Activated CD4-positive, alpha-beta memory T cell treated with anti-CD3 and anti-CD28 coated beads for 36 hours (primary cell): Measurements from ENCODE around the gene ZNF536. TPM values are rescaled to one million over a fixed set of nuclear protein-coding genes. Genes with fewer than 3 reads are reported as not detected.

Experiments used
- CTCF ChIA-PET: fragments of 350-600 bp; sonication (Branson Sonifier 250); formaldehyde crosslinking; loops from one replicate; lab custom pipeline; 2021; ENCODE audit warnings: antibody characterized with exemption, inconsistent platforms; lab: Charles Lee
- POLR2A ChIA-PET: fragments of 350-600 bp; sonication (Branson Sonifier 250); formaldehyde crosslinking; loops from one replicate; lab custom pipeline; 2021; ENCODE audit warnings: antibody characterized with exemption; lab: Charles Lee
- DNase-seq: peaks from one replicate; pipeline ENCODE4 v3.0.0-alpha.2; 2020
- H3K27ac Mint-ChIP-seq: one replicate; pipeline ENCODE4 v1.8.0; 2021; ENCODE audit warnings: mixed read lengths
- H3K27me3 Mint-ChIP-seq: one replicate; pipeline ENCODE4 v1.8.0; 2021; ENCODE audit warnings: mixed read lengths
- H3K36me3 Mint-ChIP-seq: one replicate; pipeline ENCODE4 v1.8.0; 2021; ENCODE audit warnings: mixed read lengths
- H3K4me1 Mint-ChIP-seq: one replicate; pipeline ENCODE4 v1.8.0; 2021; ENCODE audit warnings: low read depth, mixed read lengths
- H3K4me3 Mint-ChIP-seq: one replicate; pipeline ENCODE4 v1.8.0; 2021; ENCODE audit warnings: mild to moderate bottlenecking, mixed read lengths
- H3K9me3 Mint-ChIP-seq: one replicate; pipeline ENCODE4 v1.8.0; 2021; ENCODE audit warnings: mixed read lengths
- intact Hi-C: fragments of 100-400 bp; cut with micrococcal nuclease; formaldehyde crosslinking; loops from one replicate; pipeline ENCODE4 v1.15.1; 2023
- total RNA-seq, 2 experiments: library from RNA; stranded (reverse); gene quantifications; one replicate each; pipeline ENCODE4 v1.2.3, GENCODE V29; 2021

ZNF536 gene
- total RNA-seq, 2 experiments from 2014 or later = not detected

- intact Hi-C loops = no loop called here
- POLR2A ChIA-PET = no interaction called here
- Mint-ChIP-seq H3K4me1 (no peaks in the 10 kb centered on the region), H3K4me3 (no peak overlapping the region), H3K36me3 (no peaks in the 10 kb centered on the region), H3K9me3 (no peaks in the 10 kb centered on the region), H3K27ac (no peak overlapping the region), H3K27me3 (no peaks in the 10 kb centered on the region)
- no peak for DNase-seq
- CTCF ChIA-PET = no interaction called here
Observed at GRCh38 chr19:30528919-30529318, 156.7 kb downstream of the ZNF536 start.

GRCh38 chr19:30529876-30530275 lies 157.7 kb downstream of the ZNF536 start:
- Mint-ChIP-seq H3K27ac (no peak overlapping the region), H3K9me3 (no peaks in the 10 kb centered on the region), H3K4me3 (no peak overlapping the region), H3K27me3 (no peaks in the 10 kb centered on the region), H3K36me3 (no peaks in the 10 kb centered on the region), H3K4me1 (no peaks in the 10 kb centered on the region)
- no peak for DNase-seq
- intact Hi-C loops = no loop called here
- ChIA-PET POLR2A (no interaction called here), CTCF (no interaction called here)

DNA sequence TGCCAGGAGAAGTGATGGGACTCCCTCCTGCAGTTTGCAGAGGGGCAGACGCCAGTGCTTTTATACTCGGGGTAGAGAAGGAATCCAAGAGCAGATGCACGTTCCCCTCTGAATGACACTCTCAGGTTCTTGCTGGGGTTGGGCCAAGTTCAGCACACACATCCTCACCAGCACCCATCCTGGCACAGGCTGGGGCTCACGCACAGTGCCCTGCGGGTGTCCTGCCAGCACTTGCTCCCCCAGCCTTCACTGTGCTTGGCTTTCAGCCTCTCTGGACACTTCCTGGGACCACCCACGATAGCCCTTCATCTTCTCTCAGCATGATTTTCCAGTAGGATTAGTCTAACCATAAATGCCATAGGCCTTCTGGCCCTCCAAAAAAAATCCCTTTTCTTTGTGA lies 158.6 kb downstream of the ZNF536 start:
- CTCF ChIA-PET = no interaction called here
- no peak for DNase-seq

DNA sequence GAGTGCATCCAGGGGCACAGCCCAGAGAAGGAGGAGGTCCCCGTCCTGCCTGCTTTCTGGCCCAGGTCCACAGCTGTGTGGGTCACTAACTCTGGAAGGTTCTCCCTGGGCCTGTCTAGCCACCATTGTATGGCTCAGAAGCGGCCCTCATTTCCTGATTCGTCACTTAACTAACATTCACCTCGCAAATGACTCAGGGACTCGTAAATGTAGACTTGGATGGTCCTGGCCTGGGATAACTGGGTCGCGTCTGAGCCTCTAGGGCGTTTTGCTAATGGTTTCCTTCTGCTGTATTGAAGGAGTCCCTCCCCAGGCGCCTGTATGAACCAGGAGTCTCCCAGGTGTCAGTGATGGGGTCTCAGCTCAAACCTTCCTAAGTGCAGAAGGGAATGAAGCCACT lies 162.8 kb downstream of the ZNF536 start:
- Mint-ChIP-seq H3K36me3 (no peaks in the 10 kb centered on the region), H3K4me3 (no peak overlapping the region), H3K4me1 (no peaks in the 10 kb centered on the region), H3K27me3 (no peaks in the 10 kb centered on the region), H3K27ac (no peak overlapping the region), H3K9me3 (no peaks in the 10 kb centered on the region)
- CTCF ChIA-PET = no interaction called here
- intact Hi-C loops = no loop called here
- POLR2A ChIA-PET = no interaction called here
- no peak for DNase-seq

More for the DNA sequence above, 158.6 kb downstream of the ZNF536 start:
- H3K36me3 Mint-ChIP-seq = no peaks in the 10 kb centered on the region
- intact Hi-C loops = no loop called here
- no peak overlapping the region for H3K4me3 Mint-ChIP-seq
- H3K27ac Mint-ChIP-seq = no peak overlapping the region
- no peaks in the 10 kb centered on the region for H3K4me1 Mint-ChIP-seq
- POLR2A ChIA-PET = no interaction called here
- no peaks in the 10 kb centered on the region for H3K27me3 Mint-ChIP-seq
- no peaks in the 10 kb centered on the region for H3K9me3 Mint-ChIP-seq

DNA sequence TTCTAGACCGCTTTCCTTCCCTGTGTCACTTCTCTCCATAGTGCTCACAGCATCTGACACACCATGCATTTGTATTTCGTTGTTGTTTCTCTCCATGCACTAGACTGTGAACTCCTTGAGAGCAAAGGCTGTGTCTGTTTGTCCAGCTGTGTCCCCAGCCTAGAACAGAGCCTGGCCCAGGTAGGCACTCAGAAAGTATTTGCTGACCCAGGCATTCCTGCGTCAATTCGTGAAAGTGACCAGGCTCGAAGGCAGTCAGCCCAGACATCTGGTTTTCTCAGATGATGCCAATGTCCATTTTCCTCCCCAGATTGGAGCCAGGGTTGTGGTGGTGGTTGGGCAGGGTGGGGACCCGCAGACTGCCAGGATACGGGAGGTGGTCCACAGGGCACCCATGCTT lies 164.8 kb downstream of the ZNF536 start:
- Mint-ChIP-seq H3K27me3 (no peaks in the 10 kb centered on the region), H3K9me3 (no peaks in the 10 kb centered on the region), H3K4me1 (no peaks in the 10 kb centered on the region), H3K36me3 (no peaks in the 10 kb centered on the region), H3K27ac (no peak overlapping the region), H3K4me3 (no peak overlapping the region)
- POLR2A ChIA-PET = no interaction called here
- no peak for DNase-seq
- intact Hi-C loops = no loop called here
- CTCF ChIA-PET = no interaction called here

DNA sequence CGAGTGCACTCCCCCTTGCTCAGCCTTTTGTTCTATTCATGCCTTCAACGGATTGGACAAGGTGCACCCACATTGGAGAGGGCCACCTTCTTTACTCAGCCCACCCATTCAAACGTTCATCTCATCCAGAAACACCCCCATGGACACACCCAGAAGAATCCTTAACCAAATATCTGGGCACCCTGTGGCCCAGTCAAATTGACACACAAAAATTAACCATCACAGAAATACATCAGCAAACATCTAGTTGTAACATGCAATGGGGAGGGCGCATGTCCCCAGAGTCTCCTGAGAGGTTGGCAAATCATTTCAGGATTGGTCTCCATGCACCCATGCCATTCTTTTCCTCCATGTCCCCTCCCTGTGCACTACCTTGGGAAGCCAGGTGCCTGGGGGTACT lies 167.1 kb downstream of the ZNF536 start:
- CTCF ChIA-PET = no interaction called here
- H3K9me3 Mint-ChIP-seq = no peaks in the 10 kb centered on the region
- H3K27me3 Mint-ChIP-seq = no peaks in the 10 kb centered on the region
- no peaks in the 10 kb centered on the region for H3K4me1 Mint-ChIP-seq
- intact Hi-C loops = no loop called here
- H3K36me3 Mint-ChIP-seq = no peaks in the 10 kb centered on the region
- POLR2A ChIA-PET = no interaction called here
- no peak overlapping the region for H3K4me3 Mint-ChIP-seq
- H3K27ac Mint-ChIP-seq = no peak overlapping the region
- no peak for DNase-seq

GRCh38 chr19:30539981-30540380 lies 167.8 kb downstream of the ZNF536 start:
- no peaks in the 10 kb centered on the region for H3K27me3 Mint-ChIP-seq
- H3K4me1 Mint-ChIP-seq = no peaks in the 10 kb centered on the region
- H3K36me3 Mint-ChIP-seq = no peaks in the 10 kb centered on the region
- intact Hi-C loops = no loop called here
- no peak overlapping the region for H3K27ac Mint-ChIP-seq
- no peak overlapping the region for H3K4me3 Mint-ChIP-seq
- POLR2A ChIA-PET = no interaction called here
- no peak for DNase-seq
- no peaks in the 10 kb centered on the region for H3K9me3 Mint-ChIP-seq
- CTCF ChIA-PET = no interaction called here

DNA sequence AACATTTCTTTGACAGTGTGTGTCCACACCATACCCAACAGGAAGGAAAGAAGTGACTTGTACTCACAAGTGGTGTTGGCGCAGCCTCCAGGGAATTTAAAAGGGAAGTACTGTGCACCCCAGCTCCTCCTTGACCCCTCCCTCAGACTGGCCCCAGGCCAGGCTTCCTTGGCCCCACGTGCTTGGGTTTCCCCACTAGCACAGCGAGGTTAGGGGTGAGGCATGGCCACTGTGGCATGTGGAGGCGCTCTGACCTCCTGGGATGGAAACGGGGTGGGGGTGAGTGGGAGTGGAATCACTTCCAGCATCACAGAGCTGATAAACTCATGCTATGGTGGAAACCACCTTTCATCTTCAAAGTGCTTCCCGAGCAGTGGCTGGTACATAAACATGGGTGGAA lies 168.6 kb downstream of the ZNF536 start:
- intact Hi-C loops = no loop called here
- CTCF ChIA-PET = no interaction called here
- H3K27me3 Mint-ChIP-seq = no peaks in the 10 kb centered on the region
- H3K4me3 Mint-ChIP-seq = no peak overlapping the region
- no peak overlapping the region for H3K27ac Mint-ChIP-seq
- no peaks in the 10 kb centered on the region for H3K4me1 Mint-ChIP-seq
- H3K9me3 Mint-ChIP-seq = no peaks in the 10 kb centered on the region
- POLR2A ChIA-PET = no interaction called here
- no peaks in the 10 kb centered on the region for H3K36me3 Mint-ChIP-seq
- DNase-seq = no peak

DNA sequence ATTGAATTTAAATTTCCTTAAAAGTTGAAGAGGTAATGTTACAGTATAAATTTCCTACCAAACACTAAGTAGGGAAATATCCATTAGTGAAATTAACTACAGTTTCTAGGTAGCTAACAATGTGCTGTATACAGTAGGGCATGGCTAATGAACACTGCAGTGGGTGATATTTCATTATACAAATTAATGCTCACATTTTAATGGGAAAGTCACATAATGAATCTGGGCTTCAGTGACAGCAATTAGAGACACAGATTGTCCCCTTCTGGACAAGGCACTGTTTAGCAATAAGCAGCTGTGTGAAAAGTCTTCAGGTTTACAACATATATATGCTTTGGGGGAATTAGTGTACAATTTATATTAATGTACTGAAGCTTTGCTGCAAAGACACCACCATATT lies 169.4 kb downstream of the ZNF536 start:
- CTCF ChIA-PET = no interaction called here
- H3K36me3 Mint-ChIP-seq = no peaks in the 10 kb centered on the region

DNA sequence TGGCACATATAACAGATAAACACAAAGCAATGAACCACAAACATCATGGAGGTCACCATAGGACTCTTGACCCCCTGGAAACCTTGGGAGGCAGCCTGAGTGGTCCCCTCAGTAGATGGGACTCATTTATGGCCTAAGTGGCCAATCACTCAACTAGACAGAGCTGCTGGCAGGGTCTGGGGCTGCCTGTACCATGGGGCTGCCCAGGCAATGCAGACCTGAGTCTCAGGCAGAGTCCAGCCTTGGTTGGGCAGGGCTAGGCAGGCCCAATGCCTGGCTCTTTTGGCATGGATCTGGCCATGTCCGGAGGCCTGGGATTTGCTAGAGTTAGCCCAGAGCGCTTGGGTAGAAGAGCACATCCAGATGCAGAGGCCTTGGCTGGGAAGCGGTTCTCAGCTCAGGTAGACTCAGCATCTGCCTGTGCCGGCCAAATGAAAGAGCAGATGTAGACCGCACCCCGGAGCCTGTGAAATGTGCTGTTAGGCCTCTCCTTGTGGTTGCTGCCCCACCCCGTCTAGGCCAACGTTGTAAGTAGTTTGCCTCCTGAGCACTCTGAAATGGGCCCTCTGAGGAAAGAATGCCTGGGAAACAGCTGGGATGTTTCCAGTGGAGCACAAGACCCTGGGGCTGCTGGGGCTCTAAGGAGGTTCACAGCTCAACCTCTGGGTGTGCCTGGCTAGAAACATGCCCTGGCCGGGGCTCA lies 171.2 kb downstream of the ZNF536 start:
- no peaks in the 10 kb centered on the region for H3K27me3 Mint-ChIP-seq
- H3K4me1 Mint-ChIP-seq = no peaks in the 10 kb centered on the region
- intact Hi-C loops = no loop called here
- ChIA-PET CTCF (no interaction called here), POLR2A (no interaction called here)
- H3K36me3 Mint-ChIP-seq = no peaks in the 10 kb centered on the region
- no peak for DNase-seq
- no peak overlapping the region for H3K27ac Mint-ChIP-seq
- H3K4me3 Mint-ChIP-seq = no peak overlapping the region
- H3K9me3 Mint-ChIP-seq = no peaks in the 10 kb centered on the region

More for the DNA sequence above, 169.4 kb downstream of the ZNF536 start:
- no peak for DNase-seq
- H3K27me3 Mint-ChIP-seq = no peaks in the 10 kb centered on the region
- intact Hi-C loops = no loop called here
- no peaks in the 10 kb centered on the region for H3K9me3 Mint-ChIP-seq
- H3K27ac Mint-ChIP-seq = no peak overlapping the region
- POLR2A ChIA-PET = no interaction called here
- H3K4me3 Mint-ChIP-seq = no peak overlapping the region
- no peaks in the 10 kb centered on the region for H3K4me1 Mint-ChIP-seq

- Mint-ChIP-seq H3K27ac (no peak overlapping the region), H3K27me3 (no peaks in the 10 kb centered on the region), H3K4me3 (no peak overlapping the region), H3K9me3 (no peaks in the 10 kb centered on the region), H3K36me3 (no peaks in the 10 kb centered on the region), H3K4me1 (no peaks in the 10 kb centered on the region)
- no peak for DNase-seq
- intact Hi-C loops = no loop called here
- POLR2A ChIA-PET = no interaction called here
- CTCF ChIA-PET = no interaction called here
Observed at GRCh38 chr19:30545752-30546151, 173.6 kb downstream of the ZNF536 start.

DNA sequence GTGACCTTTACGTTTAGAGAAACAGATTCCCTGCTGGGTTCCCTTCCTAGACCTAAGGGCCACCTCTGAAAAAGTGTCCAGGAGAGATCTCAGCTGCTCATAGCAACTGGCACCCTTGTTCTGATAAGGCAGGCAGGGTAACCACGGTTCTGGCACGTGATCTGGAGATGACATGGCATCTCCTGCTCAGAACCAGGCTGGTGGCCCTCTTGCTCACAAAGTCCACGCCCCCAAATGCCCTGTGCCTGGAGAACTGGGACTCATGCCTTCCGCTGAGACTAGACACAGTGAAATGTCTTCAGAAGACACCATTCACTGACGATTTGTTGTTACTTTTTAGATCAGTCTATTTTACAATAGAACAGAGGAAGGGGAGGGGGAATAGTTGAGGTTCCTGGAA lies 174.1 kb downstream of the ZNF536 start:
- Mint-ChIP-seq H3K27ac (no peak overlapping the region), H3K9me3 (no peaks in the 10 kb centered on the region), H3K4me3 (no peak overlapping the region), H3K27me3 (no peaks in the 10 kb centered on the region), H3K4me1 (no peaks in the 10 kb centered on the region), H3K36me3 (no peaks in the 10 kb centered on the region)
- ChIA-PET POLR2A (no interaction called here), CTCF (no interaction called here)
- intact Hi-C loops = no loop called here
- no peak for DNase-seq

GRCh38 chr19:30547246-30547645 lies 175.1 kb downstream of the ZNF536 start:
- ChIA-PET POLR2A (no interaction called here), CTCF (no interaction called here)
- Mint-ChIP-seq H3K27ac (no peak overlapping the region), H3K27me3 (no peaks in the 10 kb centered on the region), H3K9me3 (no peaks in the 10 kb centered on the region), H3K4me1 (no peaks in the 10 kb centered on the region), H3K36me3 (no peaks in the 10 kb centered on the region), H3K4me3 (no peak overlapping the region)
- intact Hi-C loops = no loop called here
- no peak for DNase-seq
